LHCN-M2 (cell line): ENCODE results near the gene SEPHS1. TPM values are rescaled to one million over a fixed set of nuclear protein-coding genes. Genes with fewer than 3 reads are reported as not detected.
A peak's percentile ranks its signal among the peaks of the same experiment; 100 is the strongest.
"Not testable (repeated sequence)": the region's sequence is repeated elsewhere in the genome, so short reads cannot be mapped to it uniquely, and the experiment has no call there.

Experiments
- DNase-seq: peaks from one replicate; pipeline ENCODE4 v3.0.0-alpha.2; 2012; ENCODE audit warnings: low read depth
- total RNA-seq: library from RNA; depleted of rRNA; stranded (reverse); fragments of >200 nt; gene quantifications from 2 replicates; pipeline ENCODE4 v1.2.3, GENCODE V29; 2014

Gene SEPHS1
- total RNA-seq, 1 experiment from 2014 or later: 60.7 TPM

- no peak for DNase-seq
Measured at GRCh38 chr10:13360587-13360986, 12.5 kb upstream of the SEPHS1 start.

- DNase-seq: no peak
Measured at GRCh38 chr10:13356392-13356791, 8.3 kb upstream of the SEPHS1 start.

- DNase-seq: no peak
Measured at GRCh38 chr10:13354783-13355182, 6.7 kb upstream of the SEPHS1 start.

- no peak for DNase-seq
Measured at GRCh38 chr10:13352519-13352918, 4.4 kb upstream of the SEPHS1 start.

GRCh38 chr10:13351340-13351915, 3.3 kb upstream of the SEPHS1 start:
- no peak for DNase-seq

- DNase-seq: peak; percentile 52
Measured at GRCh38 chr10:13349463-13350274, 1.6 kb upstream of the SEPHS1 start.

GRCh38 chr10:13347500-13348156, 465 bp downstream of the SEPHS1 start:
- DNase-seq: peak; percentile 73

GRCh38 chr10:13347043-13347499, 1.0 kb downstream of the SEPHS1 start:
- DNase-seq: peak; percentile 19

GRCh38 chr10:13346283-13347042, 1.6 kb downstream of the SEPHS1 start:
- DNase-seq: peak; percentile 81

GRCh38 chr10:13340626-13341376, 7.3 kb downstream of the SEPHS1 start:
- no peak for DNase-seq

GRCh38 chr10:13340068-13340467, 8.0 kb downstream of the SEPHS1 start:
- no peak for DNase-seq

- no peak for DNase-seq
Measured at GRCh38 chr10:13338390-13339110, 9.5 kb downstream of the SEPHS1 start.

GRCh38 chr10:13337827-13338196, 10.3 kb downstream of the SEPHS1 start:
- DNase-seq: no peak

- no peak for DNase-seq
Measured at GRCh38 chr10:13337128-13337826, 10.8 kb downstream of the SEPHS1 start.

- DNase-seq: no peak
Measured at GRCh38 chr10:13335881-13336280, 12.2 kb downstream of the SEPHS1 start.

GRCh38 chr10:13334556-13334955, 13.5 kb downstream of the SEPHS1 start:
- DNase-seq: no peak

GRCh38 chr10:13331646-13332045, 16.4 kb downstream of the SEPHS1 start:
- DNase-seq: peak; percentile 32

GRCh38 chr10:13330980-13331379, 17.1 kb downstream of the SEPHS1 start:
- not testable (repeated sequence) for DNase-seq

- no peak for DNase-seq
Measured at GRCh38 chr10:13329565-13329964, 18.5 kb downstream of the SEPHS1 start.

GRCh38 chr10:13328613-13329012, 19.5 kb downstream of the SEPHS1 start:
- no peak for DNase-seq
